Endothelial cell of umbilical vein (primary cell): ENCODE results near the gene PLXDC2. TPM values are rescaled to one million over a fixed set of nuclear protein-coding genes. Genes with fewer than 3 reads are reported as not detected.

Experiments
- BruUV-seq: library from RNA; stranded (reverse); fragments of 400-500 nt; replicated peaks from 2 replicates; lab custom pipeline; 2021; lab: Mats Ljungman, UMichigan
- CTCF ChIA-PET: fragments of 300-600, 350-600 bp; sonication (Branson Sonifier 250); formaldehyde crosslinking; loops from one replicate; lab custom pipeline; 2021; ENCODE audit warnings: antibody characterized with exemption, inconsistent platforms; lab: Charles Lee
- POLR2A ChIA-PET: fragments of 300-600, 350-600 bp; sonication (Branson Sonifier 250); formaldehyde crosslinking; loops from one replicate; lab custom pipeline; 2021; ENCODE audit warnings: antibody characterized with exemption, inconsistent platforms; lab: Charles Lee
- DNase-seq: peaks from one replicate; pipeline ENCODE4 v3.0.0-alpha.2; 2011; ENCODE audit warnings: low read depth, low spot score
- FAIRE-seq: peaks from 2 replicates; lab custom pipeline; 2011; peaks lifted over from hg19 to GRCh38; lab: Jason Lieb, UNC
- H2AFZ ChIP-seq: 2 replicates; pipeline ENCODE4 v1.6.0; 2012; ENCODE audit warnings: low read depth, low read length, control low read depth, inconsistent platforms
- H3K27ac ChIP-seq: 2 replicates; pipeline ENCODE4 v1.5.1; 2011; ENCODE audit warnings: low read depth, mild to moderate bottlenecking, control low read depth, low read length, moderate library complexity; ENCODE audit not compliant: insufficient read depth
- H3K27me3 ChIP-seq, 2 experiments: 2 replicates each; pipeline versions ENCODE4 v1.6.0 to v1.6.1; 2011; ENCODE audit warnings: low read length in 2 of 2, mixed read lengths in 1 of 2; ENCODE audit not compliant: control insufficient read depth in 2 of 2, insufficient read depth in 2 of 2
- H3K36me3 ChIP-seq, 2 experiments: 2 replicates in 1 of 2; 3 replicates in 1 of 2; pipeline ENCODE4 v1.5.1; 2011; ENCODE audit warnings: low read length in 2 of 2, mild to moderate bottlenecking in 1 of 2, moderate library complexity in 1 of 2; ENCODE audit not compliant: control insufficient read depth in 2 of 2, insufficient read depth in 2 of 2; ENCODE audit errors: extremely low read depth in 1 of 2
- H3K4me1 ChIP-seq: 3 replicates; pipeline ENCODE4 v1.5.1; 2011; ENCODE audit warnings: mild to moderate bottlenecking, low read length; ENCODE audit not compliant: control insufficient read depth, insufficient read depth; ENCODE audit errors: extremely low read depth
- H3K4me2 ChIP-seq: 2 replicates; pipeline ENCODE4 v1.6.1; 2011; ENCODE audit warnings: low read length, control low read depth, mixed read lengths; ENCODE audit not compliant: insufficient read depth
- H3K4me3 ChIP-seq, 3 experiments: fragments of 200-600 bp in 1 of 3; sonication (generic), shearing (Covaris generic) in 1 of 3; replicated peaks in 1 of 3; 2 replicates each; pipeline ENCODE4 v1.5.1; 2011 to 2016; ENCODE audit warnings: control low read depth in 3 of 3, low read length in 3 of 3, mild to moderate bottlenecking in 2 of 3, inconsistent platforms in 1 of 3, low read depth in 1 of 3, moderate library complexity in 1 of 3; ENCODE audit not compliant: insufficient read depth in 1 of 3
- H3K79me2 ChIP-seq: 2 replicates; pipeline ENCODE4 v1.6.0; 2012; ENCODE audit warnings: low read length, inconsistent platforms; ENCODE audit not compliant: control insufficient read depth, insufficient read depth
- H3K9ac ChIP-seq: replicated peaks from 2 replicates; pipeline ENCODE3; 2011; ENCODE audit warnings: low read length, control low read depth; ENCODE audit not compliant: insufficient read depth; ENCODE audit errors: extremely low read depth
- H3K9me1 ChIP-seq: replicated peaks from 3 replicates; pipeline ENCODE4 v1.6.0; 2011; ENCODE audit warnings: mild to moderate bottlenecking, low read length; ENCODE audit not compliant: control insufficient read depth, insufficient read depth; ENCODE audit errors: extremely low read depth
- H3K9me3 ChIP-seq: replicated peaks from 2 replicates; pipeline ENCODE4 v1.5.1; 2012; ENCODE audit warnings: low read length, inconsistent platforms; ENCODE audit not compliant: control insufficient read depth, insufficient read depth
- H4K20me1 ChIP-seq: replicated peaks from 2 replicates; pipeline ENCODE3; 2011; ENCODE audit warnings: mild to moderate bottlenecking, low read length; ENCODE audit not compliant: control insufficient read depth, insufficient read depth; ENCODE audit errors: extremely low read depth
- CTCF ChIP-seq, 2 donors: IDR thresholded peaks; 1 replicate in 1 of 2; 2 replicates in 1 of 2; pipeline ENCODE4 v1.5.1; 2011; ENCODE audit warnings: low read length in 2 of 2, mild to moderate bottlenecking in 2 of 2, moderate library complexity in 2 of 2, control low read depth in 1 of 2, inconsistent platforms in 1 of 2, low read depth in 1 of 2; ENCODE audit not compliant: insufficient read depth in 1 of 2; ENCODE audit errors: extremely low read depth in 1 of 2
- EZH2 ChIP-seq: IDR thresholded peaks from 2 replicates; pipeline ENCODE4 v1.6.1; 2012; ENCODE audit warnings: borderline replicate concordance, low read depth, mild to moderate bottlenecking, moderate library complexity, low read length, inconsistent platforms; ENCODE audit not compliant: severe bottlenecking
- FOS ChIP-seq: IDR thresholded peaks from 2 replicates; pipeline ENCODE4 v1.6.1; 2011; ENCODE audit warnings: mild to moderate bottlenecking, low read length, moderate library complexity, borderline replicate concordance; ENCODE audit not compliant: insufficient read depth
- GATA2 ChIP-seq: IDR thresholded peaks from 2 replicates; pipeline ENCODE4 v1.7.0; 2011; ENCODE audit warnings: low read depth, mild to moderate bottlenecking, moderate library complexity, mixed read lengths, low read length; ENCODE audit not compliant: insufficient read length, insufficient read depth
- JUN ChIP-seq: IDR thresholded peaks from 2 replicates; pipeline ENCODE4 v1.6.1; 2011; ENCODE audit warnings: borderline replicate concordance, low read depth; ENCODE audit not compliant: insufficient read length, insufficient read depth
- MAX ChIP-seq: IDR thresholded peaks from 2 replicates; pipeline ENCODE4 v1.6.1; 2011; ENCODE audit not compliant: insufficient read depth, insufficient read length
- MYC ChIP-seq: IDR thresholded peaks from one replicate; pipeline ENCODE4 v1.6.1; 2011; ENCODE audit warnings: mild to moderate bottlenecking, low read depth, low read length
- POLR2A ChIP-seq: IDR thresholded peaks from 2 replicates; pipeline ENCODE4 v1.6.1; 2012; ENCODE audit warnings: low read depth, mild to moderate bottlenecking, control low read depth, low read length
- POLR2AphosphoS5 ChIP-seq: IDR thresholded peaks from 2 replicates; pipeline ENCODE4 v1.6.1; 2012; ENCODE audit warnings: low read depth, mild to moderate bottlenecking, control low read depth, low read length, moderate library complexity; ENCODE audit not compliant: insufficient read depth
- dilution Hi-C: fragments of 300-500 bp; cut with MboI; formaldehyde crosslinking; loops from one replicate; pipeline ENCODE4 v1.15.0; 2019; ENCODE audit warnings: low sequenced_read_pairs; ENCODE audit not compliant: extremely low pct_ligation_motif_present
- intact Hi-C: fragments of 100-400 bp; cut with micrococcal nuclease; formaldehyde crosslinking; loops from one replicate; pipeline ENCODE4 v1.10.0; 2022
- polyA plus RNA-seq, 4 experiments: library from polyadenylated mRNA; depleted of rRNA in 3 of 4; stranded (reverse) in 3 of 4; unstranded in 1 of 4; fragments of >200 nt; gene quantifications; 2 replicates each; pipeline versions ENCODE4 v1.2.1 to v1.2.3, GENCODE V29; 2011 to 2012; ENCODE audit warnings: missing spikeins in 1 of 4
- total RNA-seq: library from RNA; stranded (reverse); gene quantifications from 2 replicates; pipeline ENCODE4 v1.2.3, GENCODE V29; 2021

PLXDC2 gene
- total and polyA plus RNA-seq, 2 donors (not counting 3 experiments of a cell fraction or from before 2014, with no cell fraction given), result 0.32 to 1.2 TPM

GRCh38 chr10:19956516-19957032, 140.3 kb downstream of the PLXDC2 start:
- ChIA-PET POLR2A (no interaction called here), CTCF (no interaction called here)

More at GRCh38 chr10:19956516-19957032, 140.3 kb downstream of the PLXDC2 start:
- no peaks in the 10 kb centered on the region for H3K9me1 ChIP-seq
- H3K36me3 ChIP-seq, result no peaks in the 10 kb centered on the region
- DNase-seq (no peak), FAIRE-seq (no peak)
- intact Hi-C loops, result no loop called here
- TF ChIP-seq JUN, result no peak
- no peak for TF ChIP-seq MYC
- no peak for TF ChIP-seq POLR2AphosphoS5
- no peak for TF ChIP-seq EZH2
- no peak for TF ChIP-seq POLR2A
- TF ChIP-seq CTCF (IDR thresholded peaks at IDR 0.05; ENCODE audit: extremely low read depth in 1 of 2, insufficient read depth in 1 of 2, low read depth in 1 of 2, low read length in 2 of 2), result no peak
- no peak for TF ChIP-seq GATA2
- no peak for TF ChIP-seq FOS
- no peak for TF ChIP-seq MAX
- H3K4me1 ChIP-seq, result no peaks in the 10 kb centered on the region
- H2AFZ ChIP-seq, result no peak overlapping the region
- no peaks in the 10 kb centered on the region for H3K9me3 ChIP-seq
- dilution Hi-C loops, result no loop called here
- no peak overlapping the region for H3K9ac ChIP-seq
- no peak overlapping the region for H3K4me3 ChIP-seq
- no peak overlapping the region for H3K27ac ChIP-seq
- H4K20me1 ChIP-seq, result no peaks in the 10 kb centered on the region
- H3K27me3 ChIP-seq, result no peaks in the 10 kb centered on the region
- no peak overlapping the region for H3K4me2 ChIP-seq
- H3K79me2 ChIP-seq, result no peaks in the 10 kb centered on the region
- BruUV-seq, result no TSS peak
